ENCODE results near the gene UBE3B.

DNA sequence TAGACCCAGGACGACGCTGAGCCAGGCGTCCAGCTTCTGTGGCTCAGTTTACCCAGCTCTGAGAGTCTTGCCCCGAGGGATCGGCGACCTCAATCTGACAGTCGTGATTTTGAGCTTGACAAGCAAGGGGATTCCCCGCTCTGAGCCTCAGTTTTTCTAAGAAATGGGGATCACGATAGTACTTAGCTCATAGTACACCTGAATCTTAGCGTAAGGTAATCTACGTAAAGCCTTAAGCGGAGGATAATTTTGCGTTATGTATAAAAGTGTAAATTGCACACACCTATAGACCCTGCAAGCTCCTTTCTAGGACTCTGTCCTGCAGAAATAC, 96.4 kb downstream of the UBE3B start:
- TF ChIP-seq, protein P1, sequence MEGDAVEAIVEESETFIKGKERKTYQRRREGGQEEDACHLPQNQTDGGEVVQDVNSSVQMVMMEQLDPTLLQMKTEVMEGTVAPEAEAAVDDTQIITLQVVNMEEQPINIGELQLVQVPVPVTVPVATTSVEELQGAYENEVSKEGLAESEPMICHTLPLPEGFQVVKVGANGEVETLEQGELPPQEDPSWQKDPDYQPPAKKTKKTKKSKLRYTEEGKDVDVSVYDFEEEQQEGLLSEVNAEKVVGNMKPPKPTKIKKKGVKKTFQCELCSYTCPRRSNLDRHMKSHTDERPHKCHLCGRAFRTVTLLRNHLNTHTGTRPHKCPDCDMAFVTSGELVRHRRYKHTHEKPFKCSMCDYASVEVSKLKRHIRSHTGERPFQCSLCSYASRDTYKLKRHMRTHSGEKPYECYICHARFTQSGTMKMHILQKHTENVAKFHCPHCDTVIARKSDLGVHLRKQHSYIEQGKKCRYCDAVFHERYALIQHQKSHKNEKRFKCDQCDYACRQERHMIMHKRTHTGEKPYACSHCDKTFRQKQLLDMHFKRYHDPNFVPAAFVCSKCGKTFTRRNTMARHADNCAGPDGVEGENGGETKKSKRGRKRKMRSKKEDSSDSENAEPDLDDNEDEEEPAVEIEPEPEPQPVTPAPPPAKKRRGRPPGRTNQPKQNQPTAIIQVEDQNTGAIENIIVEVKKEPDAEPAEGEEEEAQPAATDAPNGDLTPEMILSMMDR (conservative IDR thresholded peaks at IDR 0.05; ENCODE audit: low read depth, low read length) = no peak
- TF ChIP-seq EZH2 (IDR thresholded peaks at IDR 0.05; ENCODE audit: low read length, unreplicated experiment) = no peak

All from PC-3 (cell line).